GM23248 (cell line): ENCODE results near the gene GNPDA1. TPM values are rescaled to one million over a fixed set of nuclear protein-coding genes. Genes with fewer than 3 reads are reported as not detected.

Experiments used
- DNase-seq: peaks from one replicate; pipeline ENCODE4 v3.0.0-alpha.2; 2015
- H2AFZ ChIP-seq: fragments of 200-600 bp; sonication (generic); 2 replicates; pipeline ENCODE4 v1.6.1; 2016; ENCODE audit warnings: antibody characterized with exemption
- H3F3A ChIP-seq: fragments of 200-600 bp; sonication (generic); 2 replicates; pipeline ENCODE4 v1.6.1; 2016; ENCODE audit warnings: mild to moderate bottlenecking, antibody characterized with exemption, mixed run types; ENCODE audit not compliant: insufficient read depth
- H3K27ac ChIP-seq: fragments of 200-600 bp; sonication (generic); 2 replicates; pipeline ENCODE4 v1.5.1; 2016; ENCODE audit warnings: mild to moderate bottlenecking
- H3K27me3 ChIP-seq: fragments of 200-600 bp; sonication (generic); replicated peaks from 2 replicates; pipeline ENCODE4 v1.6.1; 2016; ENCODE audit warnings: mild to moderate bottlenecking; ENCODE audit not compliant: insufficient read depth
- H3K36me3 ChIP-seq: fragments of 200-600 bp; sonication (generic); 2 replicates; pipeline ENCODE4 v1.6.1; 2016; ENCODE audit warnings: low read depth, mild to moderate bottlenecking
- H3K4me1 ChIP-seq: fragments of 200-600 bp; sonication (generic); 2 replicates; pipeline ENCODE4 v1.6.1; 2016; ENCODE audit warnings: mild to moderate bottlenecking; ENCODE audit not compliant: insufficient read depth
- H3K4me2 ChIP-seq: fragments of 200-600 bp; sonication (generic); one replicate; pipeline ENCODE4 v1.6.1; 2016; ENCODE audit warnings: mild to moderate bottlenecking; ENCODE audit not compliant: unreplicated experiment
- H3K4me3 ChIP-seq: fragments of 200-600 bp; sonication (generic); 2 replicates; pipeline ENCODE4 v1.5.1; 2016; ENCODE audit warnings: mild to moderate bottlenecking
- H3K79me2 ChIP-seq: fragments of 200-600 bp; sonication (generic); 2 replicates; pipeline ENCODE4 v1.6.1; 2016; ENCODE audit warnings: mild to moderate bottlenecking; ENCODE audit not compliant: insufficient read depth
- H3K9ac ChIP-seq: fragments of 200-600 bp; sonication (generic); 2 replicates; pipeline ENCODE4 v1.6.1; 2016; ENCODE audit warnings: mild to moderate bottlenecking
- H3K9me2 ChIP-seq: fragments of 200-600 bp; sonication (generic); 2 replicates; pipeline ENCODE4 v1.6.1; 2016; ENCODE audit warnings: mixed run types, mild to moderate bottlenecking, moderate library complexity; ENCODE audit not compliant: insufficient read depth
- H3K9me3 ChIP-seq: fragments of 200-600 bp; sonication (generic); one replicate; pipeline ENCODE4 v1.6.1; 2017; ENCODE audit warnings: low read depth
- H4K20me1 ChIP-seq: fragments of 200-600 bp; sonication (generic); 2 replicates; pipeline ENCODE4 v1.6.0; 2016; ENCODE audit not compliant: insufficient read depth
- EZH2 ChIP-seq: fragments of 200-600 bp; sonication (generic); IDR thresholded peaks from 2 replicates; pipeline ENCODE4 v1.6.1; 2018; ENCODE audit warnings: antibody characterized with exemption, mild to moderate bottlenecking; ENCODE audit not compliant: insufficient read depth, poor library complexity, severe bottlenecking
- EZH2phosphoT487 ChIP-seq: fragments of 200-600 bp; sonication (generic); IDR thresholded peaks from 2 replicates; pipeline ENCODE4 v1.6.1; 2018; ENCODE audit warnings: antibody characterized with exemption, moderate library complexity, mild to moderate bottlenecking, low read depth; ENCODE audit not compliant: insufficient read depth
- WGBS, 2 experiments: methylation state at CpG; one replicate each; pipeline ENCODE4 v1.1.6; 2015 to 2017; ENCODE audit warnings: low lambda C conversion rate in 2 of 2, low coverage in 1 of 2; ENCODE audit errors: missing lambda C conversion rate in 2 of 2; 5-methylcytosine and 5-hydroxymethylcytosine counted together
- in situ Hi-C: fragments of 300-500 bp; cut with MboI; formaldehyde crosslinking; loops from 2 replicates; pipeline ENCODE4 v1.15.0; 2020
- polyA plus RNA-seq: library from polyadenylated mRNA; unstranded; fragments of >200 nt; fragmentation: Nextera tagmentation; extraction: Ambion mirVana; gene quantifications from 2 replicates; pipeline ENCODE4 v1.2.1, GENCODE V29; 2016
- total RNA-seq: library from RNA; depleted of rRNA; stranded (reverse); fragments of >200 nt; shearing (Covaris generic); gene quantifications from 2 replicates; pipeline ENCODE4 v1.2.3, GENCODE V29; 2014

GNPDA1 gene
- total and polyA plus RNA-seq, 2 experiments from 2014 or later = 27.6 to 28.7 TPM

DNA sequence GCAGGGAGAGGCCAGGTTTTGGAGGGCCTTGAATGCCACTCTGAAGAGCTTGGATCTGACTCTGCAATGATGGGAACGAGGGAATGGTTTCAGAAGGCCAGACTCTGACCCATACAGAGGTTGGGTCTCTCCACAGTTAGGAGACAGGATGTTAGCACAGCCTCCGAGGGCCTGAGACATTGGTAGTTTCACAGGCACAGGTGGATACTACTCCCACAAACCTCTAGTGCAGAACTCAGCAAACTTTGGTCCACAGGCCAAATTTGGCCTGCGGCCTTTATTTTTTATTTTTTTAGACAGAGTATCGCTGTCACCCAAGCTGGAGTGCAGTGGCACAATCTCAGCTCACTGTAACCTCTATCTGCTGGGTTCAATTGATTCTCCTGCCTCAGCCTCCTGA, 2.9 kb downstream of the GNPDA1 start:
- in situ Hi-C loops = loop anchor here (25.0 kb wide), 1 partner anchor 552 kb away; no protein-coding TSS in a partner anchor
- H3K9me2 ChIP-seq = no peaks in the 10 kb centered on the region
- peaks cover 18% of the 10 kb centered on the region for H3F3A ChIP-seq
- H3K79me2 ChIP-seq = no peaks in the 10 kb centered on the region
- peaks cover 22% of the 10 kb centered on the region for H3K4me1 ChIP-seq
- H3K27me3 ChIP-seq = no peaks in the 10 kb centered on the region
- no peak overlapping the region for H3K4me2 ChIP-seq
- no peak overlapping the region for H3K27ac ChIP-seq
- H4K20me1 ChIP-seq = no peaks in the 10 kb centered on the region
- TF ChIP-seq EZH2 = no peak
- no peak for TF ChIP-seq EZH2phosphoT487
- DNase-seq = no peak
- WGBS, 2 experiments = 92 to 97% methylated on average over 4 of the region's 4 CpGs
- H3K9me3 ChIP-seq = no peaks in the 10 kb centered on the region
- H2AFZ ChIP-seq = no peak overlapping the region
- H3K9ac ChIP-seq = no peak overlapping the region
- H3K4me3 ChIP-seq = no peak overlapping the region
- no peaks in the 10 kb centered on the region for H3K36me3 ChIP-seq

- Histone ChIP-seq H3K4me2 (no peak overlapping the region), H3K9ac (no peak overlapping the region), H3K27ac (no peak overlapping the region), H3K36me3 (no peaks in the 10 kb centered on the region), H4K20me1 (no peaks in the 10 kb centered on the region), H3K4me3 (no peak overlapping the region), H2AFZ (no peak overlapping the region), H3K27me3 (no peaks in the 10 kb centered on the region), H3K79me2 (no peaks in the 10 kb centered on the region), H3K4me1 (peaks cover 11% of the 10 kb centered on the region), H3K9me2 (no peaks in the 10 kb centered on the region), H3K9me3 (no peaks in the 10 kb centered on the region), H3F3A (peaks cover 7% of the 10 kb centered on the region)
- DNase-seq = no peak
- in situ Hi-C loops = loop anchor here (25.0 kb wide), 1 partner anchor 553 kb away; no protein-coding TSS in a partner anchor
- TF ChIP-seq EZH2phosphoT487 = no peak
- no peak for TF ChIP-seq EZH2
These were observed 4.0 kb downstream of the GNPDA1 start for GRCh38 chr5:142008813-142009212.

GRCh38 chr5:142007237-142007544, 5.6 kb downstream of the GNPDA1 start:
- Histone ChIP-seq H3K27ac (no peak overlapping the region), H3K79me2 (no peaks in the 10 kb centered on the region), H3K27me3 (no peaks in the 10 kb centered on the region), H3K4me2 (no peak overlapping the region), H3K9me3 (no peaks in the 10 kb centered on the region), H3K36me3 (0 out of 2 replicates have a peak, but pooled peaks cover 3% of the 10 kb centered on the region), H3K4me1 (peaks cover 4% of the 10 kb centered on the region; the same call in 1 of the 2 replicates), H3K4me3 (no peak overlapping the region), H3K9ac (no peak overlapping the region), H2AFZ (no peak overlapping the region), H4K20me1 (no peaks in the 10 kb centered on the region), H3F3A (no peaks in the 10 kb centered on the region), H3K9me2 (no peaks in the 10 kb centered on the region)
- 91 to 94% methylated on average over 1 of the region's 1 CpG for WGBS, 2 experiments
- in situ Hi-C loops = loop anchor here (25.0 kb wide), 1 partner anchor 555 kb away; no protein-coding TSS in a partner anchor
- TF ChIP-seq EZH2phosphoT487 (no peak), EZH2 (no peak)
- no peak for DNase-seq

- H3K4me3 ChIP-seq = no peak overlapping the region
- DNase-seq = no peak
- H3K4me2 ChIP-seq = no peak overlapping the region
- H3K36me3 ChIP-seq = 0 out of 2 replicates have a peak, but pooled peaks cover 3% of the 10 kb centered on the region
- no peaks in the 10 kb centered on the region for H4K20me1 ChIP-seq
- H3K79me2 ChIP-seq = no peaks in the 10 kb centered on the region
- no peak overlapping the region for H3K27ac ChIP-seq
- no peaks in the 10 kb centered on the region for H3K9me2 ChIP-seq
- in situ Hi-C loops = loop anchor here (25.0 kb wide), 1 partner anchor 556 kb away; no protein-coding TSS in a partner anchor
- H3K9ac ChIP-seq = no peak overlapping the region
- no peak overlapping the region for H2AFZ ChIP-seq
- WGBS, 2 experiments = 96 to 100% methylated on average over 3 of the region's 3 CpGs
- H3F3A ChIP-seq = no peaks in the 10 kb centered on the region
- no peaks in the 10 kb centered on the region for H3K4me1 ChIP-seq
- H3K27me3 ChIP-seq = no peaks in the 10 kb centered on the region
- no peaks in the 10 kb centered on the region for H3K9me3 ChIP-seq
- TF ChIP-seq EZH2 = no peak
- TF ChIP-seq EZH2phosphoT487 = no peak
These were observed 6.2 kb downstream of the GNPDA1 start for GRCh38 chr5:142006363-142007236.
